ENCODE measurements around the gene MRPL38.
"Not testable (repeated sequence)": the region's sequence is repeated elsewhere in the genome, so short reads cannot be mapped to it uniquely, and the experiment has no call there.

Gene MRPL38

DNA sequence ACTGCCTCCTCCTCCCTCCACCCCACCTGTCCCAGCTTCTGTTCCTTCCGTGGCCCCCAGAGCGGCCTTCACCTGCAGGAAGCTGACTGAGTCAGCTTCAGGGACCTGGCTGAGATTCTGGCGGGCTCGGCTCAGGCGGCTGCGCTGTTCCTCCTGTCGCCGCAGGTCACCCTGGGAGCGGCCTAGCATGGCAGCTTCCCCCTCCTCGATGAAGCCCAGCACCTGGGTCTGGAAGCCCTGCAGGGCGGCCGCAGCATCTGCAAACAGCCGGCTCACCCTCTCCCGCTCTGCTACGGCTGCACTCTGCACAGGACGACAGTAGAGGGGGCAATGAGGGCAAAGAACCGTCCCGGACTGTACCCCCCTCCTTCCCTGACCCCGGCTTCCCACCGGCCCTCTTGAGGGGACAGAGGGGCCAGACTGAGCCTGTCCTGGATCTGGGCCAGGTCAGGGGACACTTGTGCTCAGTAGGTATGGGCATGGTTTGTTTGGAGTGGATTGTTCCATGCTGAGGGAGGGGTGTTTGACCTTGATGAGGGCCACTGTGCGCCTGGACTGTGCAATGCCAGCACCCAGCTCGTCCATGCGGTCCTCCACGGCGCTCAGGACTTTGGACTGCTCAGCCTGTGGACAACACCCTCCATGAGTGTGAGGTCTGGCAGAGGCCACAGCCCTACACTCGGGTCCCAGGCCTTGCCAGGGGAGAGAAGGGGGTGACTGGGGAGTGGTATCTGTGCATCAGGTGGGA, 28.3 kb downstream of the MRPL38 start:
- peak; percentile 31 for DNase-seq (ENCODE audit: low read depth)

DNA sequence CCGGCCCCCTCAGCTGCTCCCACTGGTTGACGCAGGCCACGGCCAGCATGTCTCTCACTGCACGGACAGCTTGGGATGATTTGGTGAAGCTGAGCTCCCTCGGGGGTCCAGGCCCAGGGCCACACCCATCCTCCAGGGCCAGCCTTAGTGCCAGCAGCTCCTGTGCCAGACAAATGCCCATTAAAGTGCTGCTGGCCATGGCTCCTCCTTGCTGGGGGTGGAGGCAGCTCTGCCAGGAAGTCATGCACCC, 28.8 kb downstream of the MRPL38 start:
- DNase-seq (ENCODE audit: low read depth), result no peak

DNA sequence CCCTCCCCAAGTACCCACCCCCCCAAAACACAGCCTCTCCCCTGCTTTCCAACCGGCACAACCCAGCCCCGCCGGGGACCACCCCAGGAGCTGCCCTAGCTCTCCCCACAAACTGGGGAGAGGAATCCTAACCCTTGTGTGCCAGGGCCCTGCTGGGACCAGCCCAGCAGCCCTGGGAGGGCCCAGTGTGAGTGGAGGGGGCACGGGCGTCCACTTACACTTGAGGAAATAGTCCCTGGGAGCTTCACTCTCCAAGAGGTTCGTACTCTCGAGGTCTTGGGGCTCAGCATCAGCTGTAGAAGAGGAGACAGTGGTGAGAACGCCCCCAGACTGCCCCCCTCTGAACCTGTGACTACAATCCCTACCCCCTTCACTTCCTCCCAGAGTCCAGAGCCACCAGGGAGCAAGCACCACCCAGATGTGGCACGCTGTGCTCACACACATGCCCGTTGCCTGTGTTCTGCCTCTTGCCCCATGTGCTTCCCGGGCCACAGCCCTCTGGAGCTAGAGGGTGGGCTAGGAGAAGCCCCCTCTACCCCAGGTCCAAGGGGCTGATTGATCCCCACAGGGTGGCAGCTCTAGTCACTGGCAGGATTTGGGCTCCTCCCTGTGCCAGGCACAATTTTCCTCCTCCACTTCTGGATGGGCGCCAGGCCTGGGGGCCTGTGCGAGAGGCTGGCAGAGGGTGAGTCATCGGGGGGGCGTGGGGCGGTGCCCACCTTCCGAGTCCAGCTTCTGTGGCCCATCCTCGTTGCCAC, 29.3 kb downstream of the MRPL38 start:
- DNase-seq (ENCODE audit: low read depth), result no peak

GRCh38 chr17:75874323-75875181, 30.1 kb downstream of the MRPL38 start:
- no peak for DNase-seq (ENCODE audit: low read depth)

DNA sequence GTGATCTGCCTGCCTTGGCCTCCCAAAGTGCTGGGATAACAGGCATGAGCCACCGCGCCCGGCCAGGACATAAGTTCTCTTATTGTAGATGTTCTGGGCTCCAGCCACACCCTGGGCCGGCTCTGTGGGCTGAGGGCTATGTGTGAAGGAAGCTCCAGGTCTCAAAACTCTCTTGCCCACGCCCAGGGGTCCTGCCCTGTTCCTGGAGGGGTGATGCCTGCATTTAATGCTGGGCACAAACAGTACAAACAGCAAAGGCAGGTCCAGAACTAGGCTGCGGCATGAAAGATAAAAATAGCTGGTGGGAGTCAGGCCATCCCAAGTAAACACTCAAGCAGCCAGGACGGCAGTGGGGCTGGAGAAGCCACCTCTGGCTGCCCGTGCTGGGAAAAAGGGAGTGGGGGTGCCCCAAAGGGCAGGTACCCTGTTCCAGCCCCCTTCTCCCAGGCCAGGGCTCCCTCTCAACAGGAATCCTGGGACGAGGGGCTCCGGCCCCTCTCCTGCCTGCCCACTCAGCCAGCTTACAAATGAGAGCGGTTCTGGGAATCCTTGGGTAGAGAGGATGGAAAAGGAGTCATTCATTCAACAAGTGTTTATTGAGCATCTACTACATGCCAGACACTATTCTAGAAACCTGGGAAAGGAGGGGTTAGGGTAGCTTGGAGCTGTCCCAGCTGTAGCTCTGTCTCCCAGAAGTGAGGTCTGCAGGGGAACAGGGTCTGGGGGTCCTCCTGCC, 30.9 kb downstream of the MRPL38 start:
- DNase-seq (ENCODE audit: low read depth), result no peak

DNA sequence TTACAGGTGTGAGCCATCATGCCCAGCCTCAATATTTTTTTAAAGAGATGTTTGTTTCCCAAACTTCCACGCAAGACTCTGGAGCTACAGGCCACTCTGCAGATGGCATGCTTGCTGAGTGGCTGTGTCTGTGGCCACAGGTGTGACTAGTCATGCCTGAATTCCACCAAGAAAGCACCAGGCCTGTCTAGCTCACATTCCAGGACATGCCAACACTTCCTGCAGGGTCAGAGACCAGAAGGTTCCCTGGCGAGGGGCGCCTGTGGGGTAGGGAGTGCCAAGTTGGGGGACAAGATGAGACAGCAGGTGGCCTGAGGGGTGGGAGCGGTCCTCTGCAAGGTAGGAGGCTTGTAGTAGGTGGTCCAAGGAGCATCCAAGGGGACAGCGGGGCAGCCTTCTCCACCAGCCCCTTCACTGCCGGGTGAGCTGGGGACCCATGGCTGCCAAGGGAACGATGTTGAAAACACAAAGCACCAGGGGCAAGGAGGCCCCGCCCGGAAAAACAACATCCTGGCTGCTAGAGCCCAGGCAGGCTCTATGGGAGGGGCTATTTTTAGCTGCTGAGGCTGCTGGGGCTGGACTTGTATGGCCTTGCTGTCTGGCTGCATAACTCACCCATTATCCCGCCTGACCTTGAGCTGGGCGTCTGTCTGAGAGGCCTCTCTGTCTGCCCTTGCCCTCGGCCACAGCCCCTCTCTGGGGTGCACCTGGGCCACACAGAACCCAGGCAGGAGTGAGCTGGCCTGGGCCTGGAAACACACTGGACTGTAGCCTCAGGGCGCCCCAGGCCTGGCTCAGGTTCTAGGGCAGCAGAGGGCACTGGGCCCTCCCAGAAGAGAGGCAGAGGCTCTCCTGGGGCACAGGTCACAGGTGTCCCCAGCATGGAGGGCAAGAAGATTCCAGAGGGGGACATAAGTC, 32.0 kb downstream of the MRPL38 start:
- no peak for DNase-seq (ENCODE audit: low read depth)

DNA sequence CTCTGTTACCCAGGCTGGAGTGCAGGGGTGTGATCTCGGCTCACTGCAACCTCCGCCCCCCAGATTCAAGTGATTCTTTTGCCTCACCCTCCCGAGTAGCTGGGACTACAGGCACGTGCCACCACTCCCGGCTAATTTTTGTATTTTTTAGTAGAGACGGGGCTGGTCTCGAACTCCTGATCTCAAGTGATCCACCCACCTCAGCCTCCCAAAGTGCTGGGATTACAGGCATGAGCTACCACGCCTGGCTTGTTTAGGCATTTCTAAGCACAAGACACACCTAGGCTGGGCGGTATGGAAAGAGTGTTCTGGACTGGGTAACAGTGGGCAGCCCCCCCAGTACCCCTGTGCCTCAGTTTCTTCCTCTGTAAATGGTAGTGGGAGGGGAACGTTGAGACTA, 34.5 kb downstream of the MRPL38 start:
- DNase-seq (ENCODE audit: low read depth), result not testable (repeated sequence)

DNA sequence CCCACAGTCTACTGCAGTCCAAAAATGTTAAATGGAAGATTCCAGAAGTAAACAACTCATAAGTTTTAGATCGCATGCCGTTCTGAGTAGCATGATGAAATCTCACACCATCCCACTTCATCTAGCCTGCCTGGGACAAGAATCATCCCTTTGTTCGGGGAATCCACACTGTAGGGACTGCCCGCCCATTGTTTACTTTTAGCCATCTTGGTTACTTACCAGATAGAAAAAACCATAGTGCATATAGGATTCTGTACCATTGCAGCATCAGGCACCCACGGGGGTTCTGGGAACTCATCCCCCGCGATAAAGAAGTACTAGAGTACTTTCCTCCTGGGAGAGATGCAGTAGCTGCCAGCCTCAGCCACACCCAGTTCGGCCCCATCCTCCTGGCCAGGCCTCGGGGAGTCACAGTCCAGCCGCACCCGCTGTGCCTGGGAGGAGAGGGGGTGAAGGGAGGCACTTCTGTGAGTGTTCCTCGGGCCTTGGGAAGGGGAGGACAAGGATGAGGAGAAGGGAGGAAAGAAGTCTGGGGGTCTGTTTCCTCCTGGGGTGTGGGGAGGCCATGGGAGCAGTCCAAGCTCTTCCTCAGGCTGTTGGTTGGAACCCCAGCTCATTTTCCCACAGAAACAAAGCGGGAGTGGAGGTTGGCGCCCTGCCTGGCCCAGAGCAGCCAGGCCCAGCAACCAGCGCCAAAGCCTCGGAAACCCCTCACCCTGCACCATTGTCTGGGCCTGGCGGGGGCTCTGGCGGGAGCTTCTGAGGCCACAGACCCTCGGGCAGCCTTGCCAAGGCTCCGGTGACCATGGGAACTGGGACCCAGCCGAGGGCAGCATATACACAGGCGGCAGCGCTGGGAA, 35.2 kb downstream of the MRPL38 start:
- DNase-seq (ENCODE audit: low read depth), result no peak

DNA sequence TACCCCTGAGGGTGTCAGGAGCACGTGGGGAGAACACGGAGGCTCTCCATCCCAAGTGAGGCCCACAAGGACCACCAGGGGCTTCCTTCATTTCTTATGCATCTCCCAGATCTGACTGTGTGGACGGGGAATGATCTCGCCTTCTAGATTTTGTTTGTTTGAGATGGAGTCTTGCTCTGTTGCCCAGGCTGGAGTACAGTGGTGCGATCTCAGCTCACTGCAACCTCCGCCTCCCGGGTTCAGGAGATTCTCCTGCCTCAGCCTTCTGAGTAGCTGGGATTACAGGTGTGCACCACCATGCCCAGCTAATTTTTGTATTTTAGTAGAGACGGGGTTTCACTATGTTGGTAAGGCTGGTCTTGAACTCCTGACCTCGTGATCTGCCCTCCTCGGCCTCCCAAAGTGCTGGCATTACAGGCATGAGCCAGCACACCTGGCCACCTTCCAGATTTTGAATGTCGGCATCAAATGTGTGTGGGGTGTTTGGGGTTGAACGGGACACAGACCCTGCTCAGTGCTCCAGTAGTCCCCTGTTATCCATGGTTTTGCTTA, 35.9 kb downstream of the MRPL38 start:
- DNase-seq (ENCODE audit: low read depth), result not testable (repeated sequence)

DNA sequence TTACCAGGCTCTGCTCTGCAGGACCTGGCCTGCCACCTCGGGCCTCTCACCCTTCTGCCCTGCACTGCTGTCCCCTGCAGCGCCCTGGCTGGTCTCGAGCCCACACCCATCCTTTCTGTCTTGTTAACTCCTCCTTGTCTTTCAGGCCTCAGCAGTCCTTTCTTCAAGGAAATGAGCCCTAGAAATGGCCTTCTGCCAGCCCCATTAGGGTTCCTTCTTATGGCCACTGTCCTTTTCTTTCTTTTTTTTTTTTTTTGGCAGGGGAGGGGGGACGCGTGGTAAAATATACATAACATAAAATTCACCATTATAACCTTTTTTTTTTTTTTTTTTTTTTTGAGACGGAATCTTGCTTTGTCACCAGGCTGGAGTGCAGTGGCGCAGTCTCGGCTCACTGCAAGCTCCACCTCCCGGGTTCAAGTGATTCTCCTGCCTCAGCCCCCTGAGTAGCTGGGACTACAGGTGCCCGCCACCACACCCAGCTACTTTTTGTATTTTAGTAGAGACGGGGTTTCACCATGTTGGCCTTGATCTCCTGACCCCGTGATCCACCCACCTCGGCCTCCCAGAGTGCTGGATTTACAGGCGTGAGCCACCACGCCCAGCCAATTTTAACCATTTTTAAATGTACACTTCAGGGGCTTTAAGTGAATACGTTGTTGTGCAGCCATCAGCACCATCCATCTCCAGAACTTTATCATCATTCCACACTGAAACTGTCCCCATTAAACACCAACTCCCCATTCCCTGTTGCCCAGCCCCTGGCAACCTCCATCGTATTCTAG, 39.1 kb downstream of the MRPL38 start:
- not testable (repeated sequence) for DNase-seq (ENCODE audit: low read depth)

GRCh38 chr17:75864887-75865286, 39.8 kb downstream of the MRPL38 start:
- DNase-seq (ENCODE audit: low read depth), result not testable (repeated sequence)

- DNase-seq (ENCODE audit: low read depth), result no peak
Observed at GRCh38 chr17:75864448-75864871, 40.2 kb downstream of the MRPL38 start.

DNA sequence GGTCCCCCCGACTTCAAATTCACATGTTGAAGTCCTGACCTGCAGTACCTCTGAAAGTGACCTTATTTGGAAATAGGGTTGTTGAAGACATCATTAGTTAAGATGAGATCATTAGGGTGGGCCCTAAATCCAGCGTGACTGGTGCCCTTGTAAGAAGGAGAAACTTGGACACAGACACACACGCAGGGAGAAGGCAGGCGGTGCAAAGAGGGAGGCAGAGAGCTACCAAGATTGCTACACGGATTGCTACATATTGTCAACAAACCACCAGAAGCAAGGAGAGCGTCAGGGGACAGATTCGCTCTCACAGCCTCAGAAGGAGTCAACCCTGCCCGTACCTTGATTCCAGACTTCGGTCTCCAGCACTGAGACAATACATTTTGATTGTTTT, 42.8 kb downstream of the MRPL38 start:
- no peak for DNase-seq (ENCODE audit: low read depth)

DNA sequence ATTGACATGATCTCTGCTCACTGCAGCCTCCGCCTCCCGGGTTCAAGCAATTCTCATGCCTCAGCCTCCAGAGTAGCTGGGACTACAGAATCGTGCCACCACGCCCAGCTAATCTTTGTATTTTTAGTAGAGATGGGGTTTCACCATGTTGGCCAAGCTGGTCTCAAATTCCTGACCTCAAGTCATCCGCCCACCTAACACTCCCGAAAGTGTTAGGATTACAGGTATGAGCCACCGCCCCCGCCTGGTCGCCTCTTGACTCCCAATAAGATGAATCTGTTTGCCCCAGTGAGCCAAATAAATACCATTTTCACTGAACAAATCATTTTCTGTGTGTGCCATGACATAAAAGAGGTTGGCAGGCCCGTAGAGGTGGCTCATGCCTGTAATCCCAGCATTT, 45.3 kb downstream of the MRPL38 start:
- not testable (repeated sequence) for DNase-seq (ENCODE audit: low read depth)

DNA sequence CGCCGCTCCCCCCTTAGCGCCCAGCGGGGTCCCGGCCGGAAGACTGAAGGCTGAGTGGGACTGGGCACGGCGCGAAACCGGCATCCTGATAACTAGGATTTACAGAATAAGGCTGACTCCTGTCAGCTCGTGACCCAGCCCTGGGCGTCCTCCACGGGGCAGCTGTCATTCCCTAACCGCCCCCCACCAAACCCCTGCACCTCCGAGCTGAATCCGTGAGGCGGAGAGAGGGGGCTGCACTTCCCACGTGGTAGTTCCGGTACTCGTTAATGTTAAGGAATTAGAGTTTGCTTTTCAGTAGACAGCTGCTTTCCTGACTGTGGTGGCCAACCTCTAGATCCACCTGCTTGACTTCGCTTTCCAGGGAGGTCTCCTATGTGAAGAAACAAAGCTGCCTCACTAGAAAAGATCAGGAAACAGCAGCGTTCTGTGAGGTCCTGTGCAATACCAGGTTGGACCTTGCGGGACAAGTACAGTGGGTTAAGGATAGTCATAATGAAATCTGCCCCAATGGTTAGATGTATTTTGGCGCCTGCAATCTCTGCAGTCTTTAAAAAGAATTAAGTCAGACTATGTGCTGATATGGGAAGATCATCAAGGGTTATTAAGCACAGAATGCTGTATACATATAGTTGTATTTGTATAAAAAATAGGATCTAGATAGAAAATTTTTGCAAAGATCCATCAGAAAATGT, 48.5 kb downstream of the MRPL38 start:
- DNase-seq (ENCODE audit: low read depth), result no peak

GRCh38 chr17:75855310-75856061, 49.2 kb downstream of the MRPL38 start, which contains the start of gene WBP2:
TSS of gene WBP2 (minus strand) at chr17:75855335. CDS start at chr17:75855297, 38 bp downstream.
- DNase-seq (ENCODE audit: low read depth), result peak; percentile 77

DNA sequence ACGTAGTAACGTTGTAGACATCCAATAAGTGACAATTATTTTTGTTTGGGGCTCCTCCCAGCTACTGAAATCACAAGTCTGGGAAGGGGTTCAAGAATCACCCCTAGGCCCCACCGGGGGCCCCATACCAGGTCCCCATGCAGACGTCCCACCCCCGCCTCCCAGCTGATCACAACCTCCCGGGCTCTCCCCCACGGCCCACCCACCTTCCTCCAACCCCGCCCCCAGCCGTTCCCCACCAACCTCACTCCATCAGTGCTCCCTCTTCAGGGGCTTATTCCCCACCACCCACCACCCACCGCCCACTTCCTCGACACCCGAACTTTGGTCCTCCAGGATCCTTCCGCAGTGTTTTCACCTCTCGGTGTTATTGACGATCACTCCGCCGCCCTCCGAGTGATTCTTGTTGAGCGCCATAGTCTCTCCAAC, 49.8 kb downstream of the MRPL38 start:
- no peak for DNase-seq (ENCODE audit: low read depth)
